Skeletal muscle tissue (tissue), 4 donors: ENCODE results near the gene UBASH3B. TPM values are rescaled to one million over a fixed set of nuclear protein-coding genes. Genes with fewer than 3 reads are reported as not detected.

Source experiments
- H3K27ac ChIP-seq: one replicate; pipeline ENCODE4 v1.7.0; 2013; ENCODE audit warnings: mild to moderate bottlenecking, low read depth, low read length, inconsistent platforms
- H3K27me3 ChIP-seq, 3 donors: one replicate each; pipeline ENCODE4 v1.7.0; 2013; ENCODE audit warnings: low read length in 3 of 3; ENCODE audit not compliant: control insufficient read depth in 3 of 3, insufficient read depth in 3 of 3
- H3K36me3 ChIP-seq, 3 donors: one replicate each; pipeline ENCODE4 v1.7.0; 2013; ENCODE audit warnings: low read length in 3 of 3; ENCODE audit not compliant: control insufficient read depth in 3 of 3, insufficient read depth in 3 of 3
- H3K4me1 ChIP-seq, 3 donors: one replicate each; pipeline ENCODE4 v1.7.0; 2013; ENCODE audit warnings: low read length in 3 of 3, mild to moderate bottlenecking in 3 of 3; ENCODE audit not compliant: control insufficient read depth in 3 of 3, insufficient read depth in 3 of 3
- H3K4me3 ChIP-seq, 3 donors: one replicate each; pipeline ENCODE4 v1.7.0; 2013; ENCODE audit warnings: low read length in 3 of 3
- H3K9ac ChIP-seq, 3 donors: one replicate each; pipeline ENCODE4 v1.7.0; 2013; ENCODE audit warnings: low read length in 3 of 3, mild to moderate bottlenecking in 3 of 3, moderate library complexity in 2 of 3, low read depth in 1 of 3
- H3K9me3 ChIP-seq, 3 donors: one replicate each; pipeline ENCODE4 v1.7.0; 2013; ENCODE audit warnings: low read length in 3 of 3; ENCODE audit not compliant: control insufficient read depth in 3 of 3
- total RNA-seq: library from RNA; depleted of rRNA; stranded (reverse); fragments of >200 nt; gene quantifications from one replicate; pipeline ENCODE4 v1.2.3, GENCODE V29; 2014
- donor health status: Osteomylitis.

UBASH3B gene
- total RNA-seq, 1 donor from 2014 or later: 4.2 TPM

- Histone ChIP-seq H3K4me1 (no peaks in the 10 kb centered on the region), H3K27me3 (peaks cover 0 to 2% (median 2%) of the 10 kb centered on the region in 3 donors), H3K9ac (no peak overlapping the region), H3K4me3 (no peak overlapping the region), H3K9me3 (no peaks in the 10 kb centered on the region), H3K36me3 (no peaks in the 10 kb centered on the region), H3K27ac (no peak overlapping the region)
Measured at GRCh38 chr11:122625976-122626665, 29.4 kb upstream of the UBASH3B start.

GRCh38 chr11:122627745-122628144 is 27.8 kb upstream of the UBASH3B start:
- no peaks in the 10 kb centered on the region for H3K36me3 ChIP-seq
- no peaks in the 10 kb centered on the region for H3K9me3 ChIP-seq
- H3K4me1 ChIP-seq: no peaks in the 10 kb centered on the region
- H3K4me3 ChIP-seq: no peak overlapping the region
- H3K27ac ChIP-seq: no peak overlapping the region
- H3K27me3 ChIP-seq: peaks cover 0 to 2% (median 2%) of the 10 kb centered on the region in 3 donors
- no peak overlapping the region for H3K9ac ChIP-seq

GRCh38 chr11:122628810-122629555 is 26.5 kb upstream of the UBASH3B start:
- H3K36me3 ChIP-seq: no peaks in the 10 kb centered on the region
- H3K4me3 ChIP-seq: no peak overlapping the region
- H3K9me3 ChIP-seq: no peaks in the 10 kb centered on the region
- H3K27me3 ChIP-seq: peaks cover 0 to 2% (median 2%) of the 10 kb centered on the region in 3 donors
- peaks cover 0 to 2% (median 0%) of the 10 kb centered on the region in 3 donors for H3K4me1 ChIP-seq
- H3K9ac ChIP-seq: no peak overlapping the region
- H3K27ac ChIP-seq: no peak overlapping the region

GRCh38 chr11:122632181-122632824 is 23.2 kb upstream of the UBASH3B start:
- Histone ChIP-seq H3K36me3 (no peaks in the 10 kb centered on the region), H3K9ac (no peak overlapping the region), H3K4me1 (peaks cover 0 to 2% (median 0%) of the 10 kb centered on the region in 3 donors), H3K27ac (no peak overlapping the region), H3K4me3 (no peak overlapping the region), H3K9me3 (no peaks in the 10 kb centered on the region), H3K27me3 (peaks cover 0 to 2% (median 2%) of the 10 kb centered on the region in 3 donors)

GRCh38 chr11:122633219-122633829 is 22.2 kb upstream of the UBASH3B start:
- peaks cover 0 to 2% (median 0%) of the 10 kb centered on the region in 3 donors for H3K4me1 ChIP-seq
- no peak overlapping the region for H3K9ac ChIP-seq
- H3K4me3 ChIP-seq: no peak overlapping the region
- H3K27ac ChIP-seq: no peak overlapping the region
- no peaks in the 10 kb centered on the region for H3K36me3 ChIP-seq
- no peaks in the 10 kb centered on the region for H3K9me3 ChIP-seq
- peaks cover 0 to 2% (median 2%) of the 10 kb centered on the region in 3 donors for H3K27me3 ChIP-seq

GRCh38 chr11:122634501-122634900 is 21.0 kb upstream of the UBASH3B start:
- no peak overlapping the region for H3K9ac ChIP-seq
- no peaks in the 10 kb centered on the region for H3K9me3 ChIP-seq
- no peaks in the 10 kb centered on the region for H3K36me3 ChIP-seq
- H3K27ac ChIP-seq: no peak overlapping the region
- peaks cover 0 to 2% (median 0%) of the 10 kb centered on the region in 3 donors for H3K27me3 ChIP-seq
- no peak overlapping the region for H3K4me3 ChIP-seq
- peaks cover 0 to 2% (median 0%) of the 10 kb centered on the region in 3 donors for H3K4me1 ChIP-seq

- Histone ChIP-seq H3K9ac (no peak overlapping the region), H3K4me3 (no peak overlapping the region), H3K36me3 (no peaks in the 10 kb centered on the region), H3K27me3 (no peaks in the 10 kb centered on the region), H3K27ac (no peak overlapping the region), H3K9me3 (no peaks in the 10 kb centered on the region), H3K4me1 (peaks cover 0 to 2% (median 0%) of the 10 kb centered on the region in 3 donors)
Measured at GRCh38 chr11:122637541-122637940, 18.0 kb upstream of the UBASH3B start.

GRCh38 chr11:122642472-122642922 is 13.0 kb upstream of the UBASH3B start:
- Histone ChIP-seq H3K4me1 (no peaks in the 10 kb centered on the region), H3K27me3 (no peaks in the 10 kb centered on the region), H3K36me3 (no peaks in the 10 kb centered on the region), H3K9ac (no peak overlapping the region), H3K27ac (no peak overlapping the region), H3K9me3 (no peaks in the 10 kb centered on the region), H3K4me3 (no peak overlapping the region)

GRCh38 chr11:122642971-122643370 is 12.6 kb upstream of the UBASH3B start:
- Histone ChIP-seq H3K9ac (no peak overlapping the region), H3K4me3 (no peak overlapping the region), H3K9me3 (no peaks in the 10 kb centered on the region), H3K27me3 (no peaks in the 10 kb centered on the region), H3K4me1 (no peaks in the 10 kb centered on the region), H3K27ac (no peak overlapping the region), H3K36me3 (no peaks in the 10 kb centered on the region)
